Femur (tissue), 1 donor: ENCODE data around the gene MRPL44.
"Not testable (repeated sequence)": the region's sequence is repeated elsewhere in the genome, so short reads cannot be mapped to it uniquely, and the experiment has no call there.

Experiments
- DNase-seq: peaks from one replicate; pipeline ENCODE4 v3.0.0-alpha.2; 2017

MRPL44 gene

DNA sequence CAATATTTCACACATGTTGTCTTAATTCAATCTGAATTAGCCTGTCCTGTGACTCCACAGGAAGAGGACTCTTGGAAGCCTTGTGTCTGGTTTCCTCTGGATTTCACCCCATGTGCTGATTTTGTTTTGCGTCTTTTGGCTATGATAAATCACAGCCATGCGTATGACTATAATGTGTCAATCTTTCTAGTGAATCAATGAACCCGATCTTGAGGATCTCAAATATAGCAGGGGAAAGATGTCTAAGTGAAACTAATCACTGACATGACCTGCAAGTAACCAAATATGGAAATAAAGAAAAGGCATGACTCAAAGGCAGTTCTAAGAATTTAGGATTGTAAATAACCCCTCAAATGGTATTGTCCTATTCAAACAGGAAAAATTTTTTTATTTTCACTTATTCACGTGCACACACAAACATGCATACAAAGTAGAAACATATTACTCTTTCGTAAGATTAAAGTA lies 20.4 kb upstream of the MRPL44 start:
- DNase-seq: no peak

DNA sequence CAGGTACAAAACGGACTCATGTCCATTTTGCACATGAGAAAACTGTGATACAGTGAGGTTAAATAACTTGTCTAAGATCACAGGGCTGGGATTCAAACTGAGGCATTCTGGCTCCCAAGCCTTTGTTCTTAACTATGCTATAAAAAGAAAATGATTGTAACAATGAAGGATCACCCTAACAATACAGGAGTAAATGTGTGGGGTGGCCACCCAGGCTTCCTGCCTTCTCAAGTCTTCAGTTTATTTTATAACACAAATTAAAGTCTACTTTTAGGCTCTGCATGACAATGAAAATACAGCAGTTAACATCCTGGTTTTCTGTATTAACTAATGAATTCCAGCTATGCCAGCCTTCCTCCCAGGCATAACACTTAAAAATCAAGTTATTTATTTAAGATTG lies 19.7 kb upstream of the MRPL44 start:
- no peak for DNase-seq

DNA sequence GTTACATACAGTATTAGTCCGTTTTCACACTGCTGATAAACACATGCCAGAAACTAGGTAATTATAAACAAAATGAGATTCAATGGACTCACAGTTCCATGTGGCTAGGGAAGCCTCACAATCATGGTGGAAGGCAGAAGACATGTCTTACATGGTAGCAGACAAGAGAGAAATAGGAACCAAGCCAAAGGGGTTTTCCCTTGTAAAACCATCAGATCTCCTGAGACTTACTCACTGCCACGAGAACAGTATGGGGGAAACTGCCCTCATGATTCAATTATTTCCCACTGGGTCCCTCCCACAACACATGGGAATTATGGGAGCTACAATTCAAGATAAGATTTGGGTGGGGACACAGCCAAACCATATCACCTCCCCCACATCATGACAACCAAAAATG lies 17.8 kb upstream of the MRPL44 start:
- DNase-seq: not testable (repeated sequence)

DNA sequence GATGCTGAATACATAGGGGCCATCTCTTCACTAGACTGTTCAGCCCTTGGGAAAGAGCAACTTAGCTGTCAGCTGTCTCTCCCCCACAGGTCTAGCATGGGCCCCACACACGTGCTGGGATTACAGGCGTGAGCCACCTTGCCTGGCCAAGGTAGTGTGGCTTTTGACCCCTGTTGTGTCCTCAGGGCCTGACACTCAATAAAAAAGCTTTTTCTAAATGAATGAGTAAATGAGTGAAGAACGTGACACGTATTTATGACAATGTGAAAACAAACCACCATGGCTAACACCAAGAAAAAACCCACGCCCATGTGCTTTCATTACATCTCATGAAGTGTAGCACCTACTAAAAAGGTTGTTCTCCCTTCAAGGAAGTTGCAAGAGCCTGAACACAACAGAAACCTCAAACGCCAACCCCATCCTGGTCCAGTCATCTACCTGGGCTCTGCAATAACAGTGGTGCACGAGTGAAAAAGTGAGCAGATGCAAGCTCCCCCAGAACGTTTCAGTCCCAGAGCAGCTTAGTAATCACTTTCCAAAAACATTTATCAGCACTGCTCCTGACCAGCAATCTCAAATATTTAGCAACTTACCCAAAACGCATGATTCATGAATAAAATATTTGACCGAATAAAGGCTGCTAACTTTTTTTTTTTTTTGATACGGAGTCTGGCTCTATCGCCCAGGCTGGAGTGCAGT lies 15.5 kb upstream of the MRPL44 start:
- no peak for DNase-seq

DNA sequence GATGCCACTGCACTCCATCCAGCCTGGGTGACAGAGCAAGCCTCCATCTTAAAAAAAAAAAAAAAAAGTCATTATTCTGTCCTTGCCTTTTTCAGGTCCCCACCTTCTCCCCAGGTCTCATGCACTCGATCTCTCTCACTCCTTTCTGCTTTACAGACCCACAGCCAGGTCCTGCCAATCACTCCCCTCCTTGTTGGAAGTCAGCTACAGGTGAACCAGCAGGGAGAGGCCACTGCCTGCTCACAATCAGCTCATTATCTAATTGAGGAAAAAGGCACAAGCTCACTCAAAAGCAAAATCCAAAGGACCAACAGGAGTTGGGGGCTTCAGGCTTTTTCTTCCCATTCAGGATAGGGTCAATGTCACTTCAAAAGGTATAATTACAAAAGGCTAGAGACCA lies 14.1 kb upstream of the MRPL44 start:
- no peak for DNase-seq

DNA sequence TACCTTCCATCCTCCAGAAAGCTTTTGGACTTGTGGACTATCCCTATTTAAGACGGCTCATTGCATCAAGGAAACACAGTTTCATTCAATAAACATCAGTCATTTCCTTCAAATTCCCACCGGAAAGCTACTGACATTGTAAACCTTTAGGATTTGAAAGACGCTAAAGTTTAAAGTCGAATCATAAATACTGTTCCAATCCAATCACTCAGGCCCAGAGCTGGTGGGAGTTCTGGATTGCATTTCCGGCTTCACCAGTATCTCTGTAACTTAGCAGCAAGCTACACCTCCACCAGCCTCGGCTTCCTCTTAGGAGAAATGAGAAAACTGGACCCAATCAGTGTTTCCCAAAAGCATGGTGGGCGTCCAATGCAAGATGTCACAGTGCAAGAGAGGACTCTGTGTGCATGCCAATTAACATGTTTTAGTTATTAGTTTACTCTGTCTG lies 13.7 kb upstream of the MRPL44 start:
- no peak for DNase-seq

DNA sequence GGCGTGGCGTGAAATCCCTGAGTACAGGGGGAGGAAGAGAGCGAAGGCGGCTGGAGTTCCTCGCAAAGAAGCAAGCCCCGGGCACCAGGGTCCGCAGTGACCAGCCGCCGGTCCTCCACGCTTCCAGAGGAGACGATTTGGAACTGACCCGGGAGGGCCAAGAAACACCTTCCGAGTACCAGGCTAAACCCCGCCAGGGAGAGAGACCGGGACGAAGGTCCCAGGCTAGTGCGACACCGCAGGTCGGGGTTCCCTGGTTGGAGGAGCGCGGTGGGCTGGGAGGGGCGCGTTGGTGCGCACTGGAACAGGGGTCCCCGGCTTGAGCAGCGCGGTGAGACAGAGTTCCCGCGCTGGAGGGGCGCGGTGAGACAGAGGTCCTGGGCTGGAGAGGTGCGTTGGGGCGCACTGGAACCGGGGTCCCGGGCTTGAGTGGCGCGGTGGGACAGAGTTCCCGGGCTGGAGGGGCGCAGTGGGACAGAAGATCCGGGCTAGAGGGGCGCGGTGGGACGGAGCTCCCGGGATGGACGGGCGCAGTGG lies 13.0 kb upstream of the MRPL44 start:
- DNase-seq: peak; percentile 49

DNA sequence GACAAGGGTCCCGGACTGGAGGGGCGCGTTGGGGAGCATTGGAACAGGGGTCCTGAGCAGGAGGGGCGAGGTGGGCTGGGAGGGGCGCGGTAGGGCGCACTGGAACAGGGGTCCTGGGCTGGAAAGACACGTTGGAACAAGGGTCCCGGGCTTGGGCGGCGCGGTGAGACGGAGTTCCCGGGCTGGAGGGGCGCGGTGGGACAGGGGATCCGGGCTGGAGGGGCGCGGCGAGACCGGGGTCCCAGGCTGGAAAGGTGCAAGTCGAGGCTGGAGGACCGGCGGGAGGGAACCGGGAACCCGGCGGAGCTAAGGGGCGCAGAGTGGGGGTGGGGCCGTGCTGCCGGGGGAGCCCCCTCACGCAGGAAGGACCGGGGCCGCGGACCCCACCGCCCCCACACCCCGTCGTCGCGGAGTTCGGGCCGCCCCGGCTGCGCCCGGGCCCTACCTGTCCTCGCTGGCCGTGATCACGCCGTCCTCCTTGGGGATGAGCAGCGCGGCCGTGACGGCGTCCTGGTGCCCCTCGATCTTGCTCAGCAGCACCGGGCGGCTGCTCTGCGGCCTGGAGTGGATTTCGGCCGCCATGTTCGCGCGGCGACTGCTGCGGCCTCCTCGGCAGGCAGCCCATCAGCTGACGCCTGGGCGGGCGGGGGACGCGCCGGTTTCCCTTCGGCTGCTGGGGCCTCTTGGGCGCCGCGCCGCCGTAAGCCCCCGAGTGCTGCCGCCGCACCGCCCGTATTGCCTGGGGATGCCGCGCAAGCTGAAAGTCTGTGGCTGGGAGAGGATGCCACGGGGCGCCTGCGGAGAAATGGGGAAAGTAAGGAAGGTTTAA lies 12.3 kb upstream of the MRPL44 start, which contains the start of gene WDFY1:
Gene WDFY1 (minus strand): TSS at position 633 of the 829 bp plus-strand sequence. CDS start 51 bp downstream, at position 582.
- DNase-seq: peak; percentile 93

DNA sequence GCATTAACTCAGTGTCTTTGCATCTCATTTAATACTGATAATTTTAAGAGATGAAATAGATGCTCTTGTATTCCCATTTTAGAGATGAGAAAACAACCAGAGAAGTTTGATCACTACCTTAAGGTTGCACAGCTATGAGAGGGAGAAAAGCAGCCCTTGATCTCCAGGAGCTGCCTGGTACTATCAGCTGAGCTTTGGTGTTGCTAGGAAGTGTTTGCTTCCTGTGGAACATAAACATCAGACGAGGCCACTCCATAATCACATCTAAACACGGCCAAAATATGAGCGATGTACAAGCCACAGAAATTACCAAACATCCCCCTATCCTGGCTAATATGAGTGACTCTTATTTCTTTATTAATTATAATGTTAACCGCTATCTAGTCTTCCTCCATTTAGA lies 11.5 kb upstream of the MRPL44 start:
- DNase-seq: no peak

DNA sequence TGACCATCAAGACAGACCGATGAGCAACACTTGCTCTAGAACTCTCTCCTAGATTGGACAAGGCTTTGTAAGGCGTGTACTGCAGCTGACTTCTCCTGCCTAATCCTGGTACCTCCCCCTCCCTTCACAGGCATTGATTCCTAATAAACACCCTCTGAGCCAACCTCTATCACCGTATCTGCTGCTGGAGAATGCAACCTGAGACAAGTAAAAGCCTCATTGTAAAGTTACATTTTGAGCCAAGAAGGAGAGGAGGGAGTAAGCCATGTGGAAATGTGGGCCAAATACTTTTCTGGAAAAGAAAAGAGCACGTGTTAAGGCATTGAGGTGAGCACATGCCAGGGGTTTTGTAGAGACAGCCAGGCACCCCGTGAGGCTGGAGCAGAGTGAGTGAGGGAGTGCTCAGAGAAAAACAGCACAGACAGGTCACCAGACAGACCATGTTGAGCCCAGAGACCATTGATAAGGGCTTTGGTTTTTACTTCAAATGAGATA lies 9.5 kb upstream of the MRPL44 start:
- no peak for DNase-seq

DNA sequence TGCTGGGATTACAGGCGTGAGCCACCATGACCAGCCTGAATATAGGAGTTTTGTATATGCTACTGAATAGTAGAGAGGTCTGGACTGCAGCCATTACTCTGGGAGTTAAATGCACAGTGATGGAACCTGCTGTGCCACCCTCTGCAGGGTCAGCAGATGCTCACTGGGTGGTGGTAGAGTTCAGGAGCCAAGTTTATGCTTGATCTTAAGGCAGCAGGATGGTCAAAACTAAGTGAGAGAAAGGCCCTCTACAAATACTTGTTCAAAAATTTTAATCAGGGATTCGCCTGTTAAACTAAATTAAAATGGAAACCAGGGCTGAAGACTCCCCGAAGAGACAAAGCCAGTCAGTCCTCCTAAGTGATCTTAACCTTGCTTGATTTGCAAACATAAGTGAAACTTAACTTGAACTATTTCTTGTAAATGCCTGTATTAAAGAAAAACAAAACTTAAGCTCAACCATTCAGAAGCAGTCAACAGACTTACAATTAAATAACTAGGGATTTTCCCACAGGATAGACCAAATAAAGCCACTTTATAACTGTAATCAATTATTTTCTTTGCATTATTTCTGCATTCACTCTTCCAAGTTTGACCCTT lies 7.9 kb upstream of the MRPL44 start:
- DNase-seq: no peak

DNA sequence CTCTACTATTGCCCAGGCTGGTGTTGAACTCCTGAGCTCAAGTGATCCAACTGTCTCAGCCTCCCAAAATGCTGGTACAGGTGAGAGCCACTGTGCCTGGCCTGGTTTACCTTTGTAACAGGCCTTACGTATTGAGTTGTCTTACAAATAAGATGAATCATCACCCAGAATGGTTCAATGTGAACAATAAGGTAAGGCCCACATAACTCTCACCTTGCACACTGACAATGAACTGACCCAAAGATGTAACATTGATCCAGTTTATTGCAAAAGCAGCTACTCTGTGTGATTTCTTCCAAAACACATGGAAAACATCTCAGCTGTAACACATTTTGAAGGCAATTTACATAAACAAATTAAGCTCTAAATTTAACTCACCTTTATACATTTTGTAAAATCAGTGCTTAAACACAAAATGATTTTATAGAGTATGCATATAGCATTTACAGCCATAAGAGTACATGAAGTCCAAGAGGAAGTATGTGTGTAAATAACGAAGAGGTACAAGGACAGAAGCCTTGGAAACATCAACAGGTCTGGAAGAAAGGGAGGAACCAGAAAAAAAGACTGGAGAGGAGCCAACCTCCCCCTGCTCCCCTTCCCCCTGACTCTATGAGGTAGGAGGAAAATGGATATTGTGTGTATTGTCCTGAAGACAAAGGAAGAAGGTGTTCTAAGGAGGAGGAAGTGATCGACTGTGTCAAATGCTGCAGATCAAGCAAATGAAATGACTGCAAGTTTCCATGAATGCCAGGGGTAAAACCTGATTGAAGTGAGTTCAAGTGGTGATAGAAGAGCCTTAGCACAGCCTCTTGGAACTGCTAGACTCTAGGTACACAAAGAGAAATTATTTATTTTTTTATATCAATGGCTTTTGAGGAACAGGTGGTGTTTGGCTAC lies 6.6 kb upstream of the MRPL44 start:
- DNase-seq: no peak

DNA sequence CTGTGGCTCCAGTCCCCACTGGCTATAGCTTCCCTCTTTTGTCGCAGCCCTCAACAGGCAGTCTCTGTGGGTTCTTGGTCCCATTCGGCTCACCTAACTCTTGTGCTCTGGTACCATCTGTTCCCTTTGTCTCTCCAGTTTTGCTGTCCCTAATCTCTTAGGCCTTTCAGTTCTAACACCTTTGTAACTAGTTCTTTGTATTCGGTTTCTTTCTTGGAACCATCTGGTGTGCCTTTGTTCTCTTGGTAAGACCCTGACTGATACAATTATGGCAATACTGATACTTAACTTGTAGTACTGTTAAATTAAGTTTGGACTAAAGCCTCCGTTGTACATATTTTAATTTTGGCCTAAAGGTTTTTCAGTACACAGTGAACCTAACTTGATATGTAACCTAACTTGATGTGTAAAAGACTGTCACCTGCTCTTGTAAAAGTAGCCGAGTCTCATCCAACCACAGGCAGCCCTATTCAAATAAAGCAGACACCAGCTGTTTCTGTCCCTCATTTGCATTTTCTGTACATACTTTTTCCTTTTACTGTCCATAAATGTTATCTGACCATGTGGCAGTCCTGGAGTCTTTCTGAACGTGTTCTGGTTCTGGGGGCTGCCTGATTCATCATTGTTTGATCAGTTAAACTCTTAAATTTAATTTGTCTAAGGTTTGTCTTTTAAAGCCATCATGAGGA lies 4.8 kb upstream of the MRPL44 start:
- DNase-seq: no peak

DNA sequence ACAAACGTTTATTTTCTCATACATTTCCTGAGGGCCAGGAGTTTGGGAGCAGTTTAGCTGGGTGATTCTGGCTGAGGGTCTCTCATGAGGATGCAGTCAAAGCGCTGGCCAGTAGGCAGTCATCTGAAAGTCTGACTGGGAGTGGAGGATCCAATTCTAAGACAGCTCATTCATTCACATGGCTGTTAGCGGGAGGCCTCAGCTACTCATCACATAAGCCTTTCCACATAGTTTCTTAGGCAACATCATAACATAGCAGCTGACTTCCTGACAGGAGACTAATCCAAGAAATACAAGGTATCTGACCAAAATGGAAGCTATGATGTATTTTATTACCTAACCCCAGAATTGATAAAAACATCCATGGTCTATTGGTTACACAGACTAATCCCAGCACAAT lies 2.9 kb upstream of the MRPL44 start:
- no peak for DNase-seq

DNA sequence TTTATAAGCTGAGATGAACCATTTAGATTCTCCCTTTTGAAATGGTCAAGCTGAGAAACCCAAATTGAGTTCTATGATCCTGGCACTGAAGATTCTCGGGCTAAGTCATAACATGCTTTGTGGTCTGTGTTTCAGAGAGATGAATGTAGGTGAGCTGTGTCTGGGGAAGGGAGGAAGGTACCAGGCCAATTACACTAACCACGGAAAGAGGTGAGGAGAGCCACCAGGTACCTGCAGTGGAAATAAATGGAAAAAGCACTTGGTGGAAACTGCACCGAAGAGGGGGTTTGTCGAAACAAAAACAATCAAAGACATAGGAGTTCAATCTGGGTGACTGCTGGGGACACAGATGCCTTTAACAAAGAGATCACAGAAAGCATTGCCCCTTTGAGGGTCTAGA lies 963 bp upstream of the MRPL44 start:
- no peak for DNase-seq

DNA sequence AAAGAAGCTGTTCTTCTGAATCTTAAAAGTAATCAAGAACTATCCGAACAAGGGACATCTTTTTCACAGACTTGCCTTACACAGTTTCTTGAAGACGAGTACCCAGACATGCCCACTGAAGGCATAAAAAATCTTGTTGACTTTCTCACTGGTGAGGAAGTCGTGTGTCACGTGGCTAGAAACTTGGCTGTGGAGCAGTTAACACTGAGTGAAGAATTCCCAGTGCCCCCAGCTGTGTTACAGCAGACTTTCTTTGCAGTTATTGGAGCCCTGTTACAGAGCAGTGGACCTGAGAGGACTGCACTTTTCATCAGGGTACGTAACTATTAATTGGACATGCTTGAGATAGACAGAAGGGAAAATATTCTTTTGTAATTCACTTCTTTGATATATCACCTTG lies 2.4 kb downstream of the MRPL44 start:
- DNase-seq: no peak

DNA sequence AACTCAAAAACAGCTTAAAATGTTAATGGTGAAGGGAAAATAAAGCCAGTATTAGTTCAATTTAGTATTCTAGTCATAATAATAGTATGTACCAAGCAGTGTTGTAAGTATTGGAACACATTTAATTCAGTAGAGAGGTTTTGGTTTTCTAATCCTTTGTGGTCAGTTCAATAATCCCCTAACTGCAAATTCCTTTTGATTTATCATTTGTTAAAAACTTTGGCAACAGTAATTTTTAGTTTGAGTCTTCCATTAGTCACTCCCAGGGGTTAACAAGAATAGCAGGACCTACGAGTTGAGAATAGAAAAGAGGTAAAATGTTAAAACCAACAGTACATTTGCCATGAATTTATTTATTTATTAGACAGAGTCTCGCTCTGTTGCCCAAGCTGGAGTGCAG lies 10.7 kb downstream of the MRPL44 start:
- DNase-seq: no peak

DNA sequence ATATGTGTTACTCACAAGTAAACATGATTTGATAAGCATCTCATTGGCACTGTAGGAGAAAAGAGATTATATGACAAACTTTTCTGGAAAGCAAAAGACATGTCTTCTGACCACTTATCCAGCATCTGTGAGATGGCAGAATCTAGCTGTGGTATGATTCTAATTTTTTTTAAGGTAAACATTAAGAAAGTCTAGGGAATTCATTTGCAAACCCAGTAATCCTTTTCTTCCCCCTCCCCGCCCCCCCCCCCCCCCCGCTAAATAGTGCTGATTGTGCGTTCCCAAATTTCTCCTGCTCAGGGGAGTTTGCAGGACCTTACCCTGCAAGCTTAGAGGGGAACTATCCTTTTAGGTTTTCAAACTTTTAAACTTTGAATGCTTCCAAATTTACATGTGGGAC lies 12.1 kb downstream of the MRPL44 start:
- no peak for DNase-seq

DNA sequence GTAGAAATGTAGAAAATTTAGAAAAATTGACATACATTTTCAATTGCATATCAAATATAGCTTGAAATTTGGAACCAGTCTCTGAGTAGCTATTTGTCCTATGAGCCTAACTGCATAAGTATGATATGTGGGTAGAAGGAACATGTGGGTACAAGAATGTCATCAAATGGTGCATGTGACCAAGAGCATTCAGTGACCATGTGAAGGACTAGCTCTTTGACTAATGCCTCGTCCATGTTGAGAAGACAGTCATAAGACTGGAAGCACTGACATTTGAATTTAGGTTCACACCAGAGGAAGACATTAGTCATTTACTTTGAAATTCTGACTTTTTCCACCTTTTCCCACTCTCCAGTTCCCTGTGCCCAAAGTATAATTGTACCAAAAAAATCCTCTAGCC lies 12.6 kb downstream of the MRPL44 start:
- no peak for DNase-seq

DNA sequence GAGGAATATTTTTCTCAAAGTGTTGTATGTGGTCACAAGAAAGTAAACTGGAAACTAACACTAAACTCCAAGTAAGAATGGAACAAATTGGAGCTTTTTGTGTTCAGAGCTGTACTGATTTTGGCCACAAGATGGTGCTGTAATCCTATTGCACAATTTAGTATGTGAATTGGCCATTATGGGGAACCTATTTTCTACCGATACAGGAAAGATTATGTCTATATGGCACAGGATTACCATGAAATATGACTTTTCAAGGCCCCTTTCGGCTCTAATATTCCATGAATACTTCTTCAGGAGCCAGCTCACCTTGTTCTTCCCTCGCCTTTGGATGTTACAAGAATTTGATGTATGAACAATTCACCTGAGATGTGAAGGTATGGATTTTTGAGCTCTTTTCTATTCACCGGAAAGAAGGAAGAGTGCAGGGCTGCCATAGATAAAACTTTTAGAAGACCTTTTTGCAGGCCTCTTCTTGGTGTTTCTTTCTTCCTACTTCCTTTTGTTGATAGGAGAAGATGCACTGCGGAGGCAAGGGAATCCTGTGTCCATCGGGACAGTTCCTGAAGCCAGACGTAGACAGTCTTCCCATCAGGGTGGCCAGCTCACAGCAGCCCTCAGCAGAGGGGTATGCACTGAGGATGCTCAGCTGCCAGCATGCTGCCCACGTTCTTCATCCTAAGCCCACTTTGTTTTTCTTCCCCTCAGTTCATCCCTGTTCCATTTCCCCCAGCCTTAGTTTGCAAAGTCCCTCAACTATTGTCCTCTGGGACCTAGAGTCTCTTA lies 13.3 kb downstream of the MRPL44 start:
- peak; percentile 49 for DNase-seq

DNA sequence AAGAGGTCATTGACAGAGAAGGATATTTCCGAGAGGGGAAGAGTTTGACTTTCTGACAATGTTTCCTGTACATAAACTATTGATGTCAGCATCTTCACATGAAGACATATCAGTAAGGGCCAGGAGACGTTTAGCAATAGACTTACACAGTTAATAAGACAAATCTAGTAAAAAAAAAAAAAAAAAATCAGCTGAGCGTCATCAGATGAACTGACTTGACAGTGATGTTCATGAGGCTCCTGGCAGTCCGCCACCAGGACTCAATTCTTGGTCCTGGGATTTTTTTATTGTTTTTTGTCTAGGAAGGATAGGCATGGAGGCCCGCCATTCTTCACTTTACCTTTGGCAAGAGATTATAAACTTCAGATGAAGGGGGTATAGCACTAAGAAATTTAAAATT lies 14.5 kb downstream of the MRPL44 start:
- no peak for DNase-seq
